ENCODE data around the gene FOXJ1.

- TF ChIP-seq CTCF (IDR thresholded peaks at IDR 0.05; ENCODE audit: low read depth, low read length, missing input control) (no peak), SP1 (IDR thresholded peaks at IDR 0.05) (no peak), JUND (IDR thresholded peaks at IDR 0.05) (no peak), REST (IDR thresholded peaks at IDR 0.05) (no peak), GABPA (IDR thresholded peaks at IDR 0.05 in 1 of 2, conservative IDR thresholded peaks at IDR 0.05 in 1 of 2) (no peak), ATF3 (IDR thresholded peaks at IDR 0.05) (no peak), TAF1 (conservative IDR thresholded peaks at IDR 0.05) (no peak), HNF4G (IDR thresholded peaks at IDR 0.05) (no peak)
Measured at GRCh38 chr17:76106703-76107102, 34.3 kb downstream of the FOXJ1 start.
